SKM-1 (cell line): ENCODE measurements around the gene HEXIM1.

Experiments
- DNase-seq: peaks from one replicate; lab custom pipeline; 2025; ENCODE audit not compliant: unreplicated experiment; lab: John Stamatoyannopoulos, UW

Gene HEXIM1, protein sequence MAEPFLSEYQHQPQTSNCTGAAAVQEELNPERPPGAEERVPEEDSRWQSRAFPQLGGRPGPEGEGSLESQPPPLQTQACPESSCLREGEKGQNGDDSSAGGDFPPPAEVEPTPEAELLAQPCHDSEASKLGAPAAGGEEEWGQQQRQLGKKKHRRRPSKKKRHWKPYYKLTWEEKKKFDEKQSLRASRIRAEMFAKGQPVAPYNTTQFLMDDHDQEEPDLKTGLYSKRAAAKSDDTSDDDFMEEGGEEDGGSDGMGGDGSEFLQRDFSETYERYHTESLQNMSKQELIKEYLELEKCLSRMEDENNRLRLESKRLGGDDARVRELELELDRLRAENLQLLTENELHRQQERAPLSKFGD

GRCh38 chr17:45148183-45149036, at the start of gene HEXIM1:
TSS of gene HEXIM1 (plus strand) at chr17:45148475. CDS start at chr17:45149191, 716 bp downstream.
- DNase-seq, result peak; percentile 99

GRCh38 chr17:45098869-45099616, 49.2 kb upstream of the HEXIM1 start:
- no peak for DNase-seq

GRCh38 chr17:45101546-45101882, 46.8 kb upstream of the HEXIM1 start:
- DNase-seq, result no peak

- no peak for DNase-seq
Observed at GRCh38 chr17:45101883-45102811, 46.1 kb upstream of the HEXIM1 start.

GRCh38 chr17:45102856-45103255, 45.4 kb upstream of the HEXIM1 start:
- no peak for DNase-seq

DNA sequence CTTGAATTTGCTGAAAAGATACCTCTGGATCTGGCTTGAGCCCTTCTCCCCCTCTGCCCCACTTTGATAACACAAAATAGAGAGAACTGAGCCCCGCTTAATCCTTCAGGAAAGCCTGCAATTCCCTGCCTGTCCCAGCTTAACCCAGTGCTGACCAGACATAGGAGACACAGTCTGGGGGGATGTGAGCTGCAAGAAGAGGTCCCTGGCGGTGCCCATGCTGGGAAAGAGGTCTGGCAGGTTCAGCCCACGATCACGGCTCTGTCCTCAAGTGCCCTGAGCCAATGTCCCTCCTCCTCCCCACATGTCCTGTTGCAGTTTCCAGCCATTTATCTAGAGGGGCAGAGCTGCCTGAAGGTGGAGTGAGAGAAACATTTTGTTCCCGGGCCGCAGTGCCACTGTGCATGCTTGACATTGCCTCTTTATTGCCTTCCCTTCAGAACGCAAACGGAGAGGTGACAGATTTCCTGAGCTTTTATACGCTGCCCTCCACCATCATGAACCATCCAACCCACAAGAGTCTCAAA, 44.9 kb upstream of the HEXIM1 start:
- no peak for DNase-seq

DNA sequence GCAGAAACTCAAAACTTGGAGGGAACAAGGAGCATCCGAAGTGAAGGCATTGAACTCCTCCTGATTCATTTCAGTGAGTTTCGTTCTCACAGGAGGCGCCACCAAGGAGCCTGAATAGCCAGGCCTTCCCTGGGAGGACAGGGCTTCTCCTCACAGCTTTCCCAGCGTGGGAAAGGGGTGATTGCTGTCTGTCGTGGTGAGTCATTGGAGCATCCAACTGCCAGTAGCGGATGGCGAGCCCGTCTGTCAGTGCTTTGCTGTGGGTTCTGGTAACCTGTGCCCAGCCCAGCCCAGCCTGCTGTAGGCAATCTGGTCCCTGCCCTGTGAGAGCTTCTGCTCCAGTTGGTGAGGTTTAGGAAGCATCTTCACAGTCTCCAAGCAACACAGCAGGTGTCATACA, 44.2 kb upstream of the HEXIM1 start:
- DNase-seq, result no peak

DNA sequence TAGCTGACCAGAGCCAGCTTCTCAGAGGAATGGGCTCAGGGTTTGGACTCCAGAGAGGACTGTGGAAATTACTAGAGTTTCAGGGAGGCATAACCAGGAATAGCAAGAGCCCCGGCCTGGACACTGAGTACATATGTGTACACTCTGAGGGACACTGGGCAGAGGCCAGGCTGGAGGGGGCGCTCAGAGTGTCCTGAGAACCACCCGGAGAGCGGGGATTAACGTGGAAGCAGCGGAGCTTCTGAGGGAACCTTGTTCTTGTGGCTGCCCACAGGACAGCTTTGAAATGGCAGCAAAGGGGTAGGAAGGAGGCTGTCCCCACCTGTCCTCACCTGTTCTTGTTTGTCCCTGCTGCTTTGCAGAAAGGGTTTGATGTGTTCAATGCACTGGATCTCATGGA, 43.8 kb upstream of the HEXIM1 start:
- no peak for DNase-seq

GRCh38 chr17:45104907-45105624, 43.2 kb upstream of the HEXIM1 start:
- DNase-seq, result no peak

DNA sequence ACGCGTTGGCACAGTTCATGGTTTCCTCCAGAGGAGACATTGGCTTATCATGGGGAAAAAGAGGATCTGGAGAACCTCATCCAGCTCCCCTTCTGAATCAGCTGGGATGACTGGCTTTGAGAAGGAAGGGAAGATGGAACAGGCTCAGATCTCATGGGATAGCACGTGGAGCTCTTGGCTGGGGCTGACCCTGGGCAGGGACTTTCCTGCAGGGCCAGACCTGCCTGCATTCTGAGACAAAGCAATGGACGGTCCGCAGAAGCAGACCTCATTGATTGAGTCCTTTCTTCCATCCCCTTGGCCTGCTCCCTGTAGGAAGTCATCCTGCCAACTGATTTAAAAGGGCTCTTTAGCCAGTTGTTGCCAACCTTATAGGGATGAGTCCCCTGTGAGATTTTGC, 42.2 kb upstream of the HEXIM1 start:
- DNase-seq, result no peak

- DNase-seq, result no peak
Observed at GRCh38 chr17:45106582-45106981, 41.7 kb upstream of the HEXIM1 start.

DNA sequence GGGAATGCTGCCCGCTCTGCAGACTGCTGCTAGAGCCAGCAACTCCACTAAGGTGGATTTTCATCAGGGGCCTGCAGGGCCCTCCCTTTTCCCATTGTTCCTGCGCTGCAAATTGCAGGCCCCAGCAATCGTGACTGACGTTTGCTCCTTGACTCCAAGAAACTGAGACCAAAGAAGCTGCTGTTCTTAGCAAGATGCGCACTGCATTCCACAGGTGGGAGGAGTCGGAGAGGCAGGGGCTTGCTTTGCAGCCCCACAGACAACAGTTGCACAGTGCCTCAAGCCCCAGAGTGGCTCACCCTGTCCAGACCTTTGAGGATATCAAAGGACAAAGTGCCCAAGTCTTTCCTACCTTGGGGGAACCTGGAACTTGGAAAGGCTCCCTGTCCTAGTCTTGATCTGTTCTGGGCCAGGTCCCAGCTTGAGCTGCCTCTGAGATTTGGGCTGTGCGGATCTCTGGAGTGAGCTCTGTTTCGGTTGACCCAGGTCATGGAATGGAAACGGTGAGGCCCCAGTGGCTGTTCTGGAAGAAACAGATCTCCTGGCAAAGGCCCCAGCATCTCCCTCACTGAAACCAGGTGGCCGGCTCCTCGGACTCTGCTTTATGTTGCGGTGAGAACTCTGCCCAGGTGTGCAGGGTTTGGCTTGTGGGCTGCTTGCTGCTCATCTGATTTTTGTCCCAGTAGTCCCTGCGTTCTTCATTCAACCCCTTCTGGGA, 40.8 kb upstream of the HEXIM1 start:
- no peak for DNase-seq

GRCh38 chr17:45108051-45108450, 40.2 kb upstream of the HEXIM1 start:
- no peak for DNase-seq

DNA sequence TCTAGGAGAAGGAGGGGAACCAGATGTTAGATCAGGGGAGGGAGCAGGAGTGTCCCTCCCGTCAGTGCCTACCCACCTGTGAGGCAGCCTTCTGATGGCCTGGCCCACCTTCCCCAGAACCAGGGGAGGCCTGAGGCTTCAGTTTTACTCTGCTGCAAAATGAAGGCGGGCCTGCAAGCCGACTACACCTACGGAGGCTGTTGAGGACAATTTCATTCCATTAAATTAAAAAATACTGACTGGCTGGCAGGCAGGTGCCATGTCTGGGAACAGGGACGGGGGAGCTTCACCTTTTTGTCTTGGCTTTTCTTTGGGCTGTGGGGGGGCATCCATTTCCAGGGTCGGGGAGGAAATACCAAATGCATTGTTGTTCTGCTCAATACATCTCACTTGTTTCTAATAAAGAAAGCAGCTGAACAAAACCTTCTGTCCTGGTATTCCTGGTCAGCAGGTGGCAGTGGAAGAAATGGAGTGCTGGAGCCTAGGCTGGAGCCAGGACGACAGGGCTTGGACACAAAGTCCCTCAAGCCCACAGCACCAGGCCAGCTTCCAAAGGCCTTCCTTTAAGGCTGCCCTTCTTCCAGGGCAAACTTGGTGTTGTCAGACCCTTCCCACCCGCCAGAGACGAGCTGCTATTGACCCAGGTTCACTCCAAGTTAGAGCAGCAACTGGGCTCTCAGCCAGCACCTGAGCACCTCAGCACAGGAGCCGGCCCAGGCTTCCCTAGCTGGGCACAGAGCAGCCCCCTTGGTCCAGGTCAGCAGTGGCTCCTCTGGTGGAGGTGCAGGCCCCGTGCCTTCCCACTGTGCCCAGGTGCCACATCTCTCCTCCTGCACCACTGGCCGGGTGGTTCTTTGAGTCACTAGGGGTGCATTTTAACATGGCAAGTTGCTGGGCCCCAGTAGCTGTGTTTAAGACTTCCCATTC, 39.4 kb upstream of the HEXIM1 start:
- no peak for DNase-seq

- no peak for DNase-seq
Observed at GRCh38 chr17:45110676-45111611, 37.3 kb upstream of the HEXIM1 start.

GRCh38 chr17:45111850-45112249, 36.4 kb upstream of the HEXIM1 start:
- no peak for DNase-seq
